Skeletal muscle cell (primary cell): ENCODE measurements around the gene CTDSPL.

Experiments
- DNase-seq: peaks from one replicate; pipeline ENCODE4 v3.0.0-alpha.2; 2010; ENCODE audit warnings: low read depth
- H3K4me3 ChIP-seq: 2 replicates; pipeline ENCODE4 v1.5.1; 2011; ENCODE audit warnings: low read depth, mild to moderate bottlenecking, control low read depth, low read length, moderate library complexity

Gene CTDSPL

DNA sequence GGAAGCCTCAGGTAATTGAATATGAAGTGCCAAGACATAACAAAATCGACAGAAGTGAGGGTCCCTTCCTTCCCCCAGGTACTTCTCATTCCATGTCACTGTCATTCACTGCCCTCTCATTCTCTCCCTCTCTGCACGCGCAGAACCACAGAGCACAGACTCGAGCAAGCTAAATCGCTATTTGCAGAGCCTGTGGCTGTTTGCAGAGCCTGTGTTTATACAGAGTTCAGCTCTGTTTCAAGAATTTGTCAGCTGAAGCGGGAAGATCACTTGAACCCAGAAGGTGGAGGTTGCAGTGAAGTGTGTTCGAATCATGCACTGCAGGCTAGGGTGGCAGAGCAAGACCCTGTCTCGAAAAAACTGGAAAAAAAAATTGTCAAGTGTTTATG is 131.4 kb downstream of the CTDSPL start:
- no peak overlapping the region for H3K4me3 ChIP-seq
- no peak for DNase-seq

DNA sequence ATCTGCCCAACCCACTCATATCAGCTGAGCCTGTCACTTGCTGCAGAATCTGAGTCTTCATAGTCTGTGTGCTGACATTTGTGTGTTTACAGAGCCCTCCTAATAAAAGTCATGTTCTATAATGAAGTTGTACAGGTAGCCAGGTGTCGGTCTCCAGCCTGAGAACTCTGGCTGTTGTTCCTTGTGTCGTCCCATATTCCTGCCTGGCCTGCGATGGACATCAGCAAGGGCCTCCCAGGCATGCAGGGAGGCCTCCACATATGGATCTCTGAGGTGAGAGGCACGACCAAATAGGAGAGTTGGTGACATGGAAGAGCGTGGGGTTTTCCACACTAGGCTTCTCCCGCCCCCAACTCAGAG is 131.8 kb downstream of the CTDSPL start:
- DNase-seq = no peak
- peak overlapping the region; percentile 64 for H3K4me3 ChIP-seq

DNA sequence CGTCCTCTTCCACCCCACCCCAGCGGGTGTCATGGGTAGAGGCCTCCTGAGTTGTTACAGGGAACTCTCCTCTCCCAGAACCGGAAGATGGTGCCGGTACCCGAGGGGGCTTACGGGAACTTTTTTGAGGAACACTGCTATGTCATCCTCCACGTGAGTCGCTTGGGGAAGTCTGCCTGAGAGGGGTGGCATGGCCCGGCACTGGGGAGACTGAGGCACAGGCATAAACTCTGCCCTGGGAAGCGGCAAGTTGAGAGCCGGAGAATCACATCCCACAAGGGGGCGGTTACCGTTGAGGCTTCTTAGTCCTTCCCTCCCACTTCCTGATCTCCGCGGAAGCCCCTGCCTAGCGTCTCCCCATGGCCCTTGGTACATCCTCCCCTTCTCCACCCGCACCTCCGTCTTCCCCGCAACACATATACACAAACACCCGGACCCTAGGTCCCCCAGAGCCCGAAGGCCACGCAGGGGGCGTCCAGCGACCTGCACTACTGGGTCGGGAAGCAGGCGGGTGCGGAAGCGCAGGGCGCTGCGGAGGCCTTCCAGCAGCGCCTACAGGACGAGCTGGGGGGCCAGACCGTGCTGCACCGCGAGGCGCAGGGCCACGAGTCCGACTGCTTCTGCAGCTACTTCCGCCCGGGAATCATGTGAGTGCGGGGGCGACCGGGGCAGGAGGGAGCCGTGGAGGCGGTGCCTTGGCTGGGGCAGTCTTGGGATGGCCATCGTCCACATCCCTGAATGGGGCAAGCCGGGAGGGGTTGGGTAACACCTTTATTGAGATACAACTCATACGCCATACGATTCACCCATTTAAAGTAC is 132.3 kb downstream of the CTDSPL start:
- DNase-seq = peak; percentile 45
- H3K4me3 ChIP-seq = peak overlapping the region; percentile 64

DNA sequence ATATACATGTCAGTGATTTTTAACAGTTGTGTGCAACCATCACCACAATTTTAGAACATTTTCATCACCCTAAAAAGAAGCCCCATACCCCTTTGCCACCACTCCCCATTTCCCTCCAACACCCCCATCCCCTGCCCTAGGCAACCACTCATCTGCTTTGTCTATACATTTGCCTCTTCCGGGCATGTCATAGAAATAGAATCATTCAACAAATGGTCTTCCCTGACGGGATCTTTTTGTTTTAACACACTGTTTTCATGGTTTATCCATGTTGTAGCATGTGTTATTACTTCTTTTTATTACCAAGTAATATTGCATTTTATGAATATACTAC is 132.9 kb downstream of the CTDSPL start:
- DNase-seq = no peak
- peak overlapping the region; percentile 64 for H3K4me3 ChIP-seq

DNA sequence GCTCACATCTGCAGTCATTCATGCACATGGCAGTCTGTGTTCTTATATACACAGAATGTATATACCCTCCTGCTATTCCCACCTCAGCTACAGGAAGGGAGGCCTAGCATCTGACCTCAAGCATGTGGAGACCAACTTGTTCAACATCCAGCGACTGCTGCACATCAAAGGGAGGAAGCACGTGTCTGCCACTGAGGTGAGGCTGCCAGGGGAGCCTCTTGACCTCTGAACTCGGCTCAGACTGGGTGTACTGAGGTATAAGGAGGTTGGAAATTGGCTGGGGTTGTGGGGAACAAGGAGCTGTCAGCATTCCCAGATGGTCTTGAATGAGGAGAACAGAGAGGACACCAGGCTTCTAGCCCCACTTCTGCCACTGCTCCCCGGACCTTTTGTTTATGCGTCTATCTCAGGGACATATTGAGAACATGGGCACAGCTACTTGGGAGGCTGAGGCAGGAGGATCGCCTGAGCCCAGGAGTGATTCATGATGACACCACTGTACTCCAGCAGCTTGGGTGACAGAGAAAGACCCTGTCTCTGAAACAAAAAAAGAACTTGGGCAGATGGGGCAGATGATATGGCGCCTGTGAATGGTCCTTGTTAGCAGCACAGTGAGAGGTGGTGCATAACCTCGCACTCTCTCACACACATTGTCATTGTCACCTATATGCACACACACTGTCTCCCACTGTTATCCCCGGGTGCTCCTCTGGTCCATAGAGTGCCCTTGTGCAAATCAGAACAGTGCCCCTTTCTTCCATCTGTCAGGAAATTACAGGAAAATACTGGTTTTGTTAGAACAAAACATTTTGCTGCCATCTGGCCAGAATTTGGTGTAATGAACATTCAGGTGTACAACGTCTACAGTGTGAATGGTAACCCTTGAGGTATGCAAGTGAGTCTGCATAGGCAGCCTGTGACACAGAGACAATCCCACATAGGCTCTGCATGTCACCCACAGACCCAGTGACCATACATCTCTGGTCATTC is 134.3 kb downstream of the CTDSPL start:
- no peak for DNase-seq
- H3K4me3 ChIP-seq = no peak overlapping the region

DNA sequence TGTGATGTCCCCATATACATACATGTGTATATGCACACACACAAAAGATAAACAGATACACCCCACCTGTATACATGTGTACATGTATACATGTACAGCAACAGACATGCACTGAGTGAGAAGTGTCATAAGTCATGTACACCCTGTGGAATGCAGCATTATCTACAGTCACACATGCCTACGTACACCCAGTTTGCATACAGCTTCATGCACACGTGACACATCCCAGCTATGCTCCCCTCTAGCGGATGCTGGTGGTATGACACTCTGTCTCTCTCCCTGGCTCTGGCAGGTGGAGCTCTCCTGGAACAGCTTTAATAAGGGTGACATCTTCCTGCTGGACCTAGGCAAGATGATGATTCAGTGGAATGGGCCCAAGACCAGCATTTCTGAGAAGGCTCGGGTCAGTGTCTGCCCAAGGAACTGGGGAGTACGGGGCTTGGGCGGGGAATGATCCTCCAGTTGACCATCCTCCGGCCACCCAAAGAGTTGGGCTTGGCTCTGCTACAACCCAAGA is 135.2 kb downstream of the CTDSPL start:
- H3K4me3 ChIP-seq = no peak overlapping the region
- peak; percentile 24 for DNase-seq

DNA sequence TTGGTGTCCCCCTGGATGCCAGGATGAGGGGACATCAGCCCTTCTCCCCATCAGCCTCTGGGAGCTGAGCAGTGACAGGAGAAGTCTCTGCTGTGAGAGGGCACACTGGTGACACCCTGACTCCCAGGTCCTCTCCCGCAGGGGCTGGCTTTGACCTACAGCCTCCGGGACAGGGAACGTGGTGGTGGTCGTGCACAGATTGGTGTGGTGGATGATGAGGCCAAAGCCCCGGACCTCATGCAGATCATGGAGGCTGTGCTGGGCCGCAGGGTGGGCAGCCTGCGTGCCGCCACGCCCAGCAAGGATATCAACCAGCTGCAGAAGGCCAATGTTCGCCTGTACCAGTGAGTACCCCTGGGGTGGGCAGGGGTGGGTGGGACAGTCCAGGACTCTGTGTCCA is 135.7 kb downstream of the CTDSPL start:
- H3K4me3 ChIP-seq = no peak overlapping the region
- no peak for DNase-seq

DNA sequence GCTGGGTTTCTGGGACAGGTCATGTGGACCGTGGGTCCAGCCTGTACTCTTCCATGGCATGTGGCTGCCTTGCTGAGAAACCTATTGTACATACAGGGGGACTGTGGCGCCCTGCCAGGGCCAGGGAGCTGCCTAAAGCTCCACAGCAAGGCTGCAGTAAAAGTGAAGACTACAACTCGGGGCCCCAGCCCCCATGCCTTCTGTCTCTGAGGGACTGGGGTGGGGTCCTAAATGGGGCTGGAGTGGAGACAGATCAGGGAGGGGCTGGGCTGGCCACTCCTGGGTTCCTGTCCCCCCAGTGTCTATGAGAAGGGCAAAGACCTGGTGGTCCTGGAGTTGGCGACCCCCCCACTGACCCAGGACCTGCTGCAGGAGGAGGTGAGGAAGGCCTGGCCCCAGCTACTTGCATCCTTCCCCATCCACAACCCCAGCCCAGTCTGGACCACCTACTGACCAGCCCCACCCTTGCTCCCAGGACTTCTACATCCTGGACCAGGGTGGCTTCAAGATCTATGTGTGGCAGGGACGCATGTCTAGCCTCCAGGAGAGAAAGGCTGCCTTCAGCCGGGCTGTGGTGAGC is 136.2 kb downstream of the CTDSPL start:
- H3K4me3 ChIP-seq = no peak overlapping the region

DNA sequence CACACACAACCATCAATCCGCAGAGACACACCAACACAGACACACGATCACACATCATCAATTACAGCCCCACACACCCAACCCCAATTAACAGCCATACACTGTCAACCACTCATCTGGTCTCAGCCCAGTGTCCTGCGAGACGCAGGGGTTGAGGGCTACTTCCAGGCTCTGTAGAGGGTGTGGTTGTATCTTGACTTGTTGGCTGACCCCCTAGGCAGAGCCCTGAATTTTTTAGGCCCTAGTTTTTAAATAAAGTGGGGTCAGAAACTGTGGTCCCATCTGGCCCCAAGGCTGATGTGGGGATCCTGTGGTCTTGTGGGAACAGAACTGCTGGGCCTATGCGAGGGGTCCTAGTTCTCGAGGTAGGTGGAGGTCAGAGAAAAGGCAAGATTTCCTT is 138.2 kb downstream of the CTDSPL start:
- no peak for DNase-seq
- no peak overlapping the region for H3K4me3 ChIP-seq

More for the DNA sequence above, 136.2 kb downstream of the CTDSPL start:
- no peak for DNase-seq

DNA sequence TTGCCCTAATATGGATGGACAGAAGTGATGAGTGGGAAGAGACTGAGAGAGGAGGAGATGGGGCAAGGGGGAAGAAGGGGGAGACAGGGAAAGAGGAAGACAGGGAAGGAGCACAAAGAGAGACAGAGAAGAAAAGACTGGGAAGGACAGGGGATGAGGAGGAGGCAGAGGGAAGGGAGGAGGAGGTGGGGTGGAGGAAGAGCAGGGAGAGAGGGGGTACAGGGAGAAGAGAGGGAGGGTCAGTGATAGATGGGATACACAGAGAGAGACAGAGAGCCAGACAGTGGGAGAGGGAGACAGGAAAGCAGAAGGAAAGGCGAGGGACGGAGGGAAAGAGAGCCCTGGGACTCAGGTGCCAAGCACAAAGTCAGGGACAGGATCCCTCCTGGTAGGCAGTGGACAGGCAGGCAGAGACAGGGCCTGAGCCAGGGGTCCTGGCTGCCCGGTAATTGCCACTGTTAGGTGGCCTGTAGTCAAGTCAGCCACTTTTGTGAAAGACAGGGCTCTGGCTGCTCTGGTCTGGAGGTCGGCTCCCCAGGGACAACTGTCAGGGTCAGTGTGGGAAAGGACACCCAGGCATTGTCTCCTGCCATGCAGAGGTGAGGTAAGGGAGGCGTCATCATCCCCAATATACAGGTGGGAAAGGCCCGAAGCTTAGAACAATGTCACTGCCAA is 138.7 kb downstream of the CTDSPL start:
- no peak overlapping the region for H3K4me3 ChIP-seq
- no peak for DNase-seq

DNA sequence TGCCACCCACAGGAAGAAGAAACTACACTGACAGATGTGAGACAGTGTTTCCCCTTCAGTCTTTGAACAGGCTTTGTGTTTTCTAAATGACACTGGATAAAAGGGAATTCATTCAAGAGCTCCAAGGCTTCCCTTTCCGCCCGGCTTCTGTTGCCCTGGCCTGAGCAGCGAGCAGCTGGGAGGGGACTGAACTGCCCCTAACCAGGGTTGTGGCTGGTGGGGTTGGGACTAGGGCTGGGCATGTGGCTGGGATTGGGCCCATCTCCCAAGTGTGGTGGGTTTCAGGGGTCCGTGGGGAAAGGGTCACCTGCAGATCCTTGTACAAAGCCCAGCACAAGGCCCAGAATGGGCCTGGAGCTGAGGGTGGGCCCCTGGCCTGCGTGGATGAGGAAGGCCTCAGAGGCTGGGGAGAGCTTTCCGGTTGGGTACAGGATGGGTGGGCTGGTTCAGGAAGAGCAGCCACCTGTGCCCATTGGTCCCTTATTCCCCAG is 139.3 kb downstream of the CTDSPL start:
- H3K4me3 ChIP-seq = no peak overlapping the region
- no peak for DNase-seq

DNA sequence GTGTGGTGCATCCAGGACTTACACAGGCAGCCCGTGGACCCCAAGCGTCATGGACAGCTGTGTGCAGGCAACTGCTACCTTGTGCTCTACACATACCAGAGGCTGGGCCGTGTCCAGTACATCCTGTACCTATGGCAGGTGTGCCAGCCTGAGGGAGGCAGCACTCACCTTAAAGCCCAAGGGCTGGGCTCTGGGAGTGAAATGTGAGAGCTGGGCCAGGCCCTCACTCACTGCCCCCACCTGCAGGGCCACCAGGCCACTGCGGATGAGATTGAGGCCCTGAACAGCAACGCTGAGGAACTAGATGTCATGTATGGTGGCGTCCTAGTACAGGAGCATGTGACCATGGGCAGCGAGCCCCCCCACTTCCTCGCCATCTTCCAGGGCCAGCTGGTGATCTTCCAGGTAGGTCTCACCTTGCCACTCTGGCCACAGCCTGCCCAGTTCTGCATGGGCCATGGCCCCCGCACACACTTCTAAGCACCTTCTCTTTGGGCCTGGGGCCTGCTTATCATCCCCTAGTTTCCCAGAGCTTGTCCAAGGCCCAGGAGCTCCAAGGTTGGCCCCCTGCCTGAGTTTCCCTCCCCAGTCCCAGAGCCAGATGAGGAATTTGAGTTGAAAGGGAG is 139.9 kb downstream of the CTDSPL start:
- H3K4me3 ChIP-seq = no peak overlapping the region
- DNase-seq = no peak

DNA sequence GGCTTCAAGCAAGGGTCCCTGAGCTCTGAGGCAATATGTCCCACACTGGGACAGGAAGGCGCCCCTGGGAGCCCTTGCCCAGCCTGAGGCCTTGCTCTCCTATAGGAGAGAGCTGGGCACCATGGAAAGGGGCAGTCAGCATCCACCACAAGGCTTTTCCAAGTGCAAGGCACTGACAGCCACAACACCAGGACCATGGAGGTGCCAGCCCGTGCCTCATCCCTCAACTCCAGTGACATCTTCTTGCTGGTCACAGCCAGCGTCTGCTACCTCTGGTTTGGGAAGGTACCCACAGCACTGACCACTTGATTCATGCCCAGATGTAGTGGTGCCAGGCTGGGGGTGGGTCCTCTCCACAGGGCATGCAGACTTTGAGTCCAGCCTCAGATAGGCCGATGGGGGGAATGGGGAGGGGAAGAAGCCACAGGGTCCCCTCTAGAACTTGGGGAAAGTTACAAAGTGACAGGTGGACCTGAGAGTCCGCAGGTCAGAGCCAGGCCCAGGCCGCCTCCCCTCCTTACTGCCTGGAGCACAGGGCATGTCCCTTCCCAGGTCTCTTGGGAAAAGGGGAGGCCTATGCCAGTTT is 140.7 kb downstream of the CTDSPL start:
- no peak for DNase-seq
- no peak overlapping the region for H3K4me3 ChIP-seq

DNA sequence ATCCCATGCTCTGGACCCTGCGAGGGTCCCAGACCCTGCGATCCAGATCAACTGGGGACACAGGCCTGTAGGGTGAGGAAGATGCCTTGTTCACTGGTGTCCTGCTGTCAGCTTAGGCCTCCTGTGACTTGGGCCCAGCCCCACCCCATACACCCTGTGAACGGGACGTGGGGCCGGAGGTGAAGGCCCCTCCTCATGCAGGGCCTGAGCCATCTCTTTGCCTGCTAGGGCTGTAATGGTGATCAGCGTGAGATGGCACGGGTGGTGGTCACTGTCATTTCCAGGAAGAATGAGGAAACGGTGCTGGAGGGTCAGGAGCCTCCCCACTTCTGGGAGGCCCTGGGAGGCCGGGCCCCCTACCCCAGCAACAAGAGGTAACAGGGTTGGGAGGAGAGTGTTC is 141.3 kb downstream of the CTDSPL start:
- H3K4me3 ChIP-seq = no peak overlapping the region

DNA sequence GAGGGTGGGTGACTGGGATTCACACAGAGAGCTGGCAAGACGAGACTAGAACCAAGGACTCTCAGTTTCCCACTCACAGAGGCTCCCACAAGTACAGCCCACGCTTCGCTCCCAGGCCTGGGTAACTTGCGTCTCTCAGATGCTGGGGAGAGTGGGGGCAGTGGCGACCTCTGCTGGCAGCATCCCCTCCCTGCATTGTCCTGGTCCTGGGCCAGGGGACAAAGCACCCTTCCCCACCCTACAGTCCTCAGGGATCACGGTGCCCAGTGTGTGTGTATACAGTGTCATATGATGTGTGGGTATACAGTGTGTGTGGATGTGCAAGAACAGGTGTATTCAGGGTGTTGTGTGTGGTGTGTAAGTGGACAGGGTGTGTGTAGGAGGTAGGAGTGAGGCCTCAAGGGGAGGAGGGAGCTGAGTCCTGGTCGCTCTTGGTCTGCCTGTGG is 141.7 kb downstream of the CTDSPL start:
- H3K4me3 ChIP-seq = no peak overlapping the region
- no peak for DNase-seq

More for the DNA sequence above, 141.3 kb downstream of the CTDSPL start:
- DNase-seq = no peak

DNA sequence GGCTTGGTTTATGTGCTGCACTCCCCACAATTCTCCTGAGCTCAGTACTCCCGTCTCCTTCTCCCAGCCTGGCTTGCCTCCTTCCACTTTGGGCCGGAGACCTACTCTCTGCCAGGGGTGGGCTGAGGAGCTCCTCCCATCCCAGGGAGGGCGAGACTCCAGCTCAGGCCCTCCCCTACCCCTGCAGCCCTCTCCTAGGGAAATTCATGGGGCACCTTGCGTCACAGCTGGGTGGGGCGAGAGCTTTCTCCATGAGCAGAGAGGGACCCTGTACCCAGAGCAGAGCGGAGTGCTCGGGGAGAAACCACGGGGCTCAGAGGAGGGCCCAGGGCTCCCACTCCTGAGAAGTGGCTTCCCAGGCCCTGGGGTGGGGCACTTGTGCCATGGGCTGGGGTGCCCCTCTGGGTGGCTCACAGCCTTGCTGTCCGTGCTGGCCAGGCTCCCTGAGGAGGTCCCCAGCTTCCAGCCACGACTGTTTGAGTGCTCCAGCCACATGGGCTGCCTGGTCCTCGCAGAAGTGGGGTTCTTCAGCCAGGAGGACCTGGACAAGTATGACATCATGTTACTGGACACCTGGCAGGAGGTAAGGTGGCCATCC is 142.2 kb downstream of the CTDSPL start:
- H3K4me3 ChIP-seq = no peak overlapping the region
- no peak for DNase-seq

DNA sequence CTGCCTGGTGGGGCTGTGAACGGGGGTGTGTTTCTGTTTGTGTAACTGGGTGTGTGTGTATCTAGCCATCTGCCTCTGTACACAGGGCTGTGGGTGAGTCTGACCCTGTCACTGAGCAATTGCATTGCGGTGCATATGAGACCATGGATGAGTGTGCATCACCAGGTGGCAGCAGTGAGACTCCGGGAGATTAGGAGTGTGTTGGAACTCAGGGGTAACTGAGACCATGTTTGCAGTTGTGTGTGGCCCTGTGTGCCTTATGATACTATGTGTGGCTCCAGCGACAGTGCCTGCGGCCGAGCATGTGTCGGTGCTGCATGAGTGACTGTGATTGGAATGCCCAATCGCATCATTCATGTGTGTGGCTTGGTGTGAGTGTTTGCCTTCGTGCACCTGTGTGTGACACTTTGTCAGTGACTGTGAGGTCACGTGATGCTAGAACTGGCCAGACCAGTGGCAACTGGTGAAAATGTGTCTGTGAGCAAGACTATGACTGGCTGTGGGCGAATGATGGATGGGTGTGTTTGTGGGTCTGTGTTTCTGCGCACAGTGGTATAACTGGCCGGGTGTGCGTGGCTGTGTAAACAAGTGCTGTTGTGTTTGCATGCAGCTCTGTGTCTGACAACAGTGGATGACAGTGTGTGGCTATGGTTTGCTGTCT is 142.9 kb downstream of the CTDSPL start:
- no peak for DNase-seq
- H3K4me3 ChIP-seq = no peak overlapping the region
